ENCODE data around the gene CTDSP2. TPM values are rescaled to one million over a fixed set of nuclear protein-coding genes. Genes with fewer than 3 reads are reported as not detected.
"Not testable (repeated sequence)": the region's sequence is repeated elsewhere in the genome, so short reads cannot be mapped to it uniquely, and the experiment has no call there.

The CTDSP2 gene
- total RNA-seq, 1 experiment from 2014 or later = 117 TPM

- TF ChIP-seq CTCF (IDR thresholded peaks at IDR 0.05; ENCODE audit: unreplicated experiment) = no peak
- H3K9me3 Mint-ChIP-seq (ENCODE audit: low read depth, unreplicated experiment) = no peaks in the 10 kb centered on the region
- CTCF ChIA-PET = no interaction called here
- no TSS peak for BruUV-seq (replicated peaks)
- H3K27ac Mint-ChIP-seq (ENCODE audit: unreplicated experiment) = no peak overlapping the region
- DNase-seq = no peak
- intact Hi-C loops (cut with micrococcal nuclease; ENCODE audit: unreplicated experiment) = no loop called here
- no peak overlapping the region for H3K4me3 Mint-ChIP-seq (ENCODE audit: low read depth, unreplicated experiment)
- H3K27me3 Mint-ChIP-seq (ENCODE audit: unreplicated experiment) = peaks cover 42% of the 10 kb centered on the region
- H3K4me1 Mint-ChIP-seq (ENCODE audit: low read depth, unreplicated experiment) = peaks cover 15% of the 10 kb centered on the region
- H3K36me3 Mint-ChIP-seq (ENCODE audit: insufficient read depth, unreplicated experiment) = no peaks in the 10 kb centered on the region
Measured at GRCh38 chr12:57859121-57859520, 12.6 kb upstream of the CTDSP2 start.

- peaks cover 52% of the 10 kb centered on the region for H3K27me3 Mint-ChIP-seq (ENCODE audit: unreplicated experiment)
- H3K9me3 Mint-ChIP-seq (ENCODE audit: low read depth, unreplicated experiment); H3K4me3 Mint-ChIP-seq (ENCODE audit: low read depth, unreplicated experiment); intact Hi-C loops (cut with micrococcal nuclease; ENCODE audit: unreplicated experiment); BruUV-seq (replicated peaks); H3K27ac Mint-ChIP-seq (ENCODE audit: unreplicated experiment); DNase-seq; H3K36me3 Mint-ChIP-seq (ENCODE audit: insufficient read depth, unreplicated experiment): not testable (repeated sequence)
- CTCF ChIA-PET = interaction anchor here (0.7 kb wide), 1 partner anchor 39 kb away, joined by 5 read pairs; no protein-coding TSS in a partner anchor
- H3K4me1 Mint-ChIP-seq (ENCODE audit: low read depth, unreplicated experiment) = peaks cover 15% of the 10 kb centered on the region
Measured at GRCh38 chr12:57858123-57858522, 11.6 kb upstream of the CTDSP2 start.

- no peaks in the 10 kb centered on the region for H3K4me1 Mint-ChIP-seq (ENCODE audit: low read depth, unreplicated experiment)
- DNase-seq = no peak
- TF ChIP-seq CTCF (IDR thresholded peaks at IDR 0.05; ENCODE audit: unreplicated experiment) = no peak
- no TSS peak for BruUV-seq (replicated peaks)
- H3K27ac Mint-ChIP-seq (ENCODE audit: unreplicated experiment) = no peak overlapping the region
- H3K36me3 Mint-ChIP-seq (ENCODE audit: insufficient read depth, unreplicated experiment) = no peaks in the 10 kb centered on the region
- no peaks in the 10 kb centered on the region for H3K9me3 Mint-ChIP-seq (ENCODE audit: low read depth, unreplicated experiment)
- intact Hi-C loops (cut with micrococcal nuclease; ENCODE audit: unreplicated experiment) = no loop called here
- H3K27me3 Mint-ChIP-seq (ENCODE audit: unreplicated experiment) = peaks cover 73% of the 10 kb centered on the region
- CTCF ChIA-PET = interaction anchor here (1.5 kb wide), 1 partner anchor 10 kb away, joined by 6 read pairs; no protein-coding TSS in a partner anchor
- no peak overlapping the region for H3K4me3 Mint-ChIP-seq (ENCODE audit: low read depth, unreplicated experiment)
Measured at GRCh38 chr12:57854965-57855364, 8.4 kb upstream of the CTDSP2 start.

DNA sequence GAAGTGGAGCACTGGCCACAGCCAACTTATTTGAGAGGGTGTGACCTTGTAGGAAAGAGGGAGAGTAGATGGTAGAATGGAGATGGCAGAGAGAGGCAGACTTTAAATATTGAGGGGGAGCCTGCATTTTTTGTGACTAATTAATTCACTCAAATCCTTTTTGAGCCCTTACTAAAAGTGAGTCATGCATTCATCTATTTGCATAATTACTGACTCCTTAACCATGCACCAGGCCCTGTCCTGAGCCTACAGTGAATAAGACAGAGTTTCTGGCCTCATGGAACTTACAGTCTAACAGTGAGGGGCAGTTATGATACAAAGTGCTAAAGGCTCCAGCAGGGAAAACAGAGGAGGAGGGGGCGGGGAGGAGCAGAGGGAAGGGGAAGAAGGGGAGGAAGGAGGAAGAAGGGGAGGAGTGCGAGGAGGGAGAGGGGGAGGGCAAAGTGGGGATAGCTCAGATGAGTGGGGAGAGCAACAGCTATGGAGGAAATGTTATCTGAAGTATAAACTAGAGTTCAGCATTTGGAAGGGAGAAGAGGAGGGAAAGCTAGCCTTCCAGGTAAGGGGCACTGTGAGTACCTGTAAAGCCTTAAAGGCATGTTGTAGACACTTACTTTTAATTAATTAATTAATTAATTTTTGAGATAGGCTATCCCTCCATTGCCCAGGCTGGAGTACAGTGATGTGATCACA, 7.5 kb upstream of the CTDSP2 start:
- TF ChIP-seq CTCF (IDR thresholded peaks at IDR 0.05; ENCODE audit: unreplicated experiment) = no peak
- DNase-seq = no peak
- Mint-ChIP-seq H3K9me3 (ENCODE audit: low read depth, unreplicated experiment) (no peaks in the 10 kb centered on the region), H3K4me3 (ENCODE audit: low read depth, unreplicated experiment) (no peak overlapping the region), H3K4me1 (ENCODE audit: low read depth, unreplicated experiment) (no peaks in the 10 kb centered on the region), H3K27me3 (ENCODE audit: unreplicated experiment) (peaks cover 64% of the 10 kb centered on the region), H3K27ac (ENCODE audit: unreplicated experiment) (no peak overlapping the region), H3K36me3 (ENCODE audit: insufficient read depth, unreplicated experiment) (no peaks in the 10 kb centered on the region)
- CTCF ChIA-PET = interaction anchor here (1.5 kb wide), 1 partner anchor 11 kb away, joined by 6 read pairs; no protein-coding TSS in a partner anchor
- BruUV-seq (replicated peaks) = no TSS peak
- intact Hi-C loops (cut with micrococcal nuclease; ENCODE audit: unreplicated experiment) = no loop called here

Data from Calu3 (cell line).